WTC11 (cell line): ENCODE measurements around the gene ATP2A1. TPM values are rescaled to one million over a fixed set of nuclear protein-coding genes. Genes with fewer than 3 reads are reported as not detected.
A peak's percentile ranks its signal among the peaks of the same experiment; 100 is the strongest.

ENCODE experiments used
- ATAC-seq: fragments of 200-7000 bp; cut with Tn5 transposase; 2 replicates; pipeline ENCODE4 v1.10.0; 2021; ENCODE audit warnings: mild to moderate bottlenecking, moderate library complexity
- CTCF ChIA-PET: fragments of 300-600 bp; sonication (Branson Sonifier 250); formaldehyde crosslinking; loops from one replicate; lab custom pipeline; 2021; ENCODE audit warnings: antibody characterized with exemption; lab: Charles Lee
- POLR2A ChIA-PET: fragments of 350-600 bp; sonication (Branson Sonifier 250); formaldehyde crosslinking; loops from one replicate; lab custom pipeline; 2021; ENCODE audit warnings: antibody characterized with exemption; lab: Charles Lee
- DNase-seq: peaks from one replicate; pipeline ENCODE4 v3.0.0; 2021; ENCODE audit warnings: low spot score
- H3K27ac Mint-ChIP-seq: 2 replicates; pipeline ENCODE4 v1.8.0; 2021; ENCODE audit warnings: mixed read lengths
- H3K27me3 Mint-ChIP-seq: 2 replicates; pipeline ENCODE4 v1.8.0; 2021; ENCODE audit warnings: low read depth, mild to moderate bottlenecking, moderate library complexity, mixed read lengths
- H3K36me3 Mint-ChIP-seq: 2 replicates; pipeline ENCODE4 v1.8.0; 2021; ENCODE audit warnings: mixed read lengths
- H3K4me1 Mint-ChIP-seq: 2 replicates; pipeline ENCODE4 v1.8.0; 2022; ENCODE audit warnings: mixed read lengths
- H3K4me3 Mint-ChIP-seq: 2 replicates; pipeline ENCODE4 v1.8.0; 2021; ENCODE audit warnings: mild to moderate bottlenecking, moderate library complexity, mixed read lengths
- H3K9me3 Mint-ChIP-seq: 2 replicates; pipeline ENCODE4 v1.8.0; 2021; ENCODE audit warnings: mixed read lengths
- ESRRA ChIP-seq: sonication (generic); formaldehyde crosslinking; IDR thresholded peaks from 2 replicates; pipeline ENCODE4 v1.8.1; 2022; ENCODE audit warnings: mild to moderate bottlenecking, missing genetic modification reagents, borderline replicate concordance
- FOXP1 ChIP-seq: sonication (generic); formaldehyde crosslinking; IDR thresholded peaks from 2 replicates; pipeline ENCODE4 v1.8.0; 2022; ENCODE audit warnings: missing genetic modification reagents, mild to moderate bottlenecking, moderate library complexity, borderline replicate concordance
- HMGA2 ChIP-seq: fragments of 250-450 bp; sonication (Bioruptor Pico); IDR thresholded peaks from 2 replicates; pipeline ENCODE4 v1.4.0; 2021; ENCODE audit warnings: mild to moderate bottlenecking, moderate library complexity
- IRF2 ChIP-seq: sonication (generic); formaldehyde crosslinking; IDR thresholded peaks from 2 replicates; pipeline ENCODE4 v1.8.0; 2022; ENCODE audit warnings: low read depth, missing genetic modification reagents, borderline replicate concordance
- JAZF1 ChIP-seq: fragments of 250-450 bp; sonication (Bioruptor Pico); IDR thresholded peaks from 2 replicates; pipeline ENCODE4 v1.9.0; 2021; ENCODE audit warnings: moderate library complexity, mild to moderate bottlenecking, inconsistent platforms
- MYBL2 ChIP-seq: sonication (generic); formaldehyde crosslinking; IDR thresholded peaks from 2 replicates; pipeline ENCODE4 v1.8.1; 2023; ENCODE audit warnings: mild to moderate bottlenecking, moderate library complexity, missing genetic modification reagents
- ZNF232 ChIP-seq: sonication (generic); formaldehyde crosslinking; IDR thresholded peaks from 2 replicates; pipeline ENCODE4 v1.8.0; 2022; ENCODE audit warnings: mild to moderate bottlenecking, missing genetic modification reagents
- ZNF396 ChIP-seq: fragments of 250-450 bp; sonication (Bioruptor Pico); IDR thresholded peaks from 2 replicates; pipeline ENCODE4 v1.8.0; 2021; ENCODE audit warnings: mild to moderate bottlenecking, moderate library complexity, borderline replicate concordance
- total RNA-seq: library from RNA; stranded (reverse); gene quantifications from 3 replicates; pipeline ENCODE4 v1.2.3, GENCODE V29; 2021
- TF ChIP-seq, protein P1 (sequence below): sonication (generic); formaldehyde crosslinking; IDR thresholded peaks from 2 replicates; pipeline ENCODE4 v1.8.0; 2022; ENCODE audit warnings: mild to moderate bottlenecking, missing genetic modification reagents
- TF ChIP-seq, protein P2 (sequence below): fragments of 250-450 bp; sonication (Bioruptor Pico); IDR thresholded peaks from 2 replicates; pipeline ENCODE4 v1.9.0; 2021; ENCODE audit warnings: mild to moderate bottlenecking
- TF ChIP-seq, protein P3 (sequence below): sonication (generic); formaldehyde crosslinking; conservative IDR thresholded peaks from 2 replicates; pipeline ENCODE4 v1.8.1; 2022; ENCODE audit warnings: mild to moderate bottlenecking, missing genetic modification reagents
- TF ChIP-seq, protein P4 (sequence below): sonication (generic); formaldehyde crosslinking; IDR thresholded peaks from 2 replicates; pipeline ENCODE4 v1.8.1; 2022; ENCODE audit warnings: low read depth, missing genetic modification reagents, borderline replicate concordance

ATP2A1 gene
- total RNA-seq, 1 experiment from 2014 or later = 6.4 TPM

DNA sequence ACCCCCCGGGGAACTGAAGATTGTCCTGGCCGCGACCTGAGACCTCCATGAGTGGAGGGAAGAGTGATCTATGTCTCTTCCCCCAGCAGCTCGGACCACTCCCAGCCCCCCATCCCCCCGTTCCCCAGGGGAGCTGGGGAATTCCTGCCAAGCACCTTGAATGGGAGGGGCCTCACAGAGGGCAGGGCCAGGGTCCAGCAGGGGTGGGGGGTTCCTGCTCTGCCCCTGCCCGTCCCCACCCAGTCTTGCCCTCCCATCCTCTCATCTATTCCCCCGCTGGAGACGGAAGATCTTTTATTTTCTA is 41.6 kb upstream of the ATP2A1 start (continued):
- TF ChIP-seq IRF2 (CRISPR knock-in tag) = no peak
- TF ChIP-seq JAZF1 (CRISPR knock-in tag) = no peak
- no peak for TF ChIP-seq ZNF232 (CRISPR knock-in tag)

DNA sequence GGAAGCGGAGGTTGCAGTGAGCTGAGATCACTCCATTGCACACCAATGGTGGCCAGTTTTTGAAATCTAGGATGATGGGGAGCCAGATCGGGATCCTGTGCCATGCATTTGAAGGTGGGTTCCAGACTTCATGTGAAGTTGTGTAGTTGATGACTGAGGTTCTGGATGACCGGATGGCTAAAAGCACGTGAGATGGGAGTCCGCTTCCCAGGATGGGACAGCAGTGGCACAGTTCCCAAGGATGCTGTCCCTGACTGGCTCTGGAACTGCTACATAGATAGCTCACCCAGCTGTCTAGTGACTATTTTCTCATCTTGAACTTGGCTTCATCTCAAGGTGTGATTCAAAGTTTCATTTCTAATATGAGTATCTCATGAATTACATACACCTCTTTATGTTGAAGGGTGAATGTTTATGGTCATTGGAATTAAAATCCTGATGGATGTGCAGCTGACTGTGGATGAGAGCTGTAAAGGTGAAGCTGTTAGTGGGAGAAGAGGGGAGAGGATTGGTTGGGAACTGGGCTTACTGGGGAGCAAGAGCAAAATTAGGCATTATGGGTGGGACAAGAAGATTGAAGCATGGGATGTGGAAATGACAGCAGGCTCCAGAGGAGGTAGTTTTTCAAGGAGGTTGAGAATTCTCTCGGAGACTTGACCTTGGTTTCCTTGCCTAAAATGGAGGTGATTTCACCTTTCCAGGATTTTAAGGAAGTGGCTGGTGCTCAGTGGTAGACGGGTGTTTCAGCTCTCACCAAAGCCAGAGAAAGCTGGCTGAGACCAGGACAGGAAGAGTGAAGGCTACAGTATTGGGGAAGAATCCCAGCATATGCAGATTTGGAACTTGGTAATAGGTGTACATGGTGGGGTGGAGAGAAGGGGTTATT is 40.4 kb upstream of the ATP2A1 start:
- no peak for ATAC-seq
- no peaks in the 10 kb centered on the region for H3K4me1 Mint-ChIP-seq
- H3K4me3 Mint-ChIP-seq = no peak overlapping the region
- TF ChIP-seq ZNF396 (CRISPR knock-in tag) = no peak
- TF ChIP-seq, protein P1, sequence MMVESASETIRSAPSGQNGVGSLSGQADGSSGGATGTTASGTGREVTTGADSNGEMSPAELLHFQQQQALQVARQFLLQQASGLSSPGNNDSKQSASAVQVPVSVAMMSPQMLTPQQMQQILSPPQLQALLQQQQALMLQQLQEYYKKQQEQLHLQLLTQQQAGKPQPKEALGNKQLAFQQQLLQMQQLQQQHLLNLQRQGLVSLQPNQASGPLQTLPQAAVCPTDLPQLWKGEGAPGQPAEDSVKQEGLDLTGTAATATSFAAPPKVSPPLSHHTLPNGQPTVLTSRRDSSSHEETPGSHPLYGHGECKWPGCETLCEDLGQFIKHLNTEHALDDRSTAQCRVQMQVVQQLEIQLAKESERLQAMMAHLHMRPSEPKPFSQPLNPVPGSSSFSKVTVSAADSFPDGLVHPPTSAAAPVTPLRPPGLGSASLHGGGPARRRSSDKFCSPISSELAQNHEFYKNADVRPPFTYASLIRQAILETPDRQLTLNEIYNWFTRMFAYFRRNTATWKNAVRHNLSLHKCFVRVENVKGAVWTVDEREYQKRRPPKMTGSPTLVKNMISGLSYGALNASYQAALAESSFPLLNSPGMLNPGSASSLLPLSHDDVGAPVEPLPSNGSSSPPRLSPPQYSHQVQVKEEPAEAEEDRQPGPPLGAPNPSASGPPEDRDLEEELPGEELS = no peak
- no peak for TF ChIP-seq FOXP1 (CRISPR knock-in tag)
- TF ChIP-seq, protein P2, sequence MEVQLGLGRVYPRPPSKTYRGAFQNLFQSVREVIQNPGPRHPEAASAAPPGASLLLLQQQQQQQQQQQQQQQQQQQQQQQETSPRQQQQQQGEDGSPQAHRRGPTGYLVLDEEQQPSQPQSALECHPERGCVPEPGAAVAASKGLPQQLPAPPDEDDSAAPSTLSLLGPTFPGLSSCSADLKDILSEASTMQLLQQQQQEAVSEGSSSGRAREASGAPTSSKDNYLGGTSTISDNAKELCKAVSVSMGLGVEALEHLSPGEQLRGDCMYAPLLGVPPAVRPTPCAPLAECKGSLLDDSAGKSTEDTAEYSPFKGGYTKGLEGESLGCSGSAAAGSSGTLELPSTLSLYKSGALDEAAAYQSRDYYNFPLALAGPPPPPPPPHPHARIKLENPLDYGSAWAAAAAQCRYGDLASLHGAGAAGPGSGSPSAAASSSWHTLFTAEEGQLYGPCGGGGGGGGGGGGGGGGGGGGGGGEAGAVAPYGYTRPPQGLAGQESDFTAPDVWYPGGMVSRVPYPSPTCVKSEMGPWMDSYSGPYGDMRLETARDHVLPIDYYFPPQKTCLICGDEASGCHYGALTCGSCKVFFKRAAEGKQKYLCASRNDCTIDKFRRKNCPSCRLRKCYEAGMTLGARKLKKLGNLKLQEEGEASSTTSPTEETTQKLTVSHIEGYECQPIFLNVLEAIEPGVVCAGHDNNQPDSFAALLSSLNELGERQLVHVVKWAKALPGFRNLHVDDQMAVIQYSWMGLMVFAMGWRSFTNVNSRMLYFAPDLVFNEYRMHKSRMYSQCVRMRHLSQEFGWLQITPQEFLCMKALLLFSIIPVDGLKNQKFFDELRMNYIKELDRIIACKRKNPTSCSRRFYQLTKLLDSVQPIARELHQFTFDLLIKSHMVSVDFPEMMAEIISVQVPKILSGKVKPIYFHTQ (CRISPR knock-in tag) = no peak
- TF ChIP-seq, protein P3, sequence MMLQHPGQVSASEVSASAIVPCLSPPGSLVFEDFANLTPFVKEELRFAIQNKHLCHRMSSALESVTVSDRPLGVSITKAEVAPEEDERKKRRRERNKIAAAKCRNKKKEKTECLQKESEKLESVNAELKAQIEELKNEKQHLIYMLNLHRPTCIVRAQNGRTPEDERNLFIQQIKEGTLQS = no peak
- TF ChIP-seq MYBL2 (CRISPR knock-in tag) = no peak
- TF ChIP-seq ESRRA = no peak
- TF ChIP-seq, protein P4, sequence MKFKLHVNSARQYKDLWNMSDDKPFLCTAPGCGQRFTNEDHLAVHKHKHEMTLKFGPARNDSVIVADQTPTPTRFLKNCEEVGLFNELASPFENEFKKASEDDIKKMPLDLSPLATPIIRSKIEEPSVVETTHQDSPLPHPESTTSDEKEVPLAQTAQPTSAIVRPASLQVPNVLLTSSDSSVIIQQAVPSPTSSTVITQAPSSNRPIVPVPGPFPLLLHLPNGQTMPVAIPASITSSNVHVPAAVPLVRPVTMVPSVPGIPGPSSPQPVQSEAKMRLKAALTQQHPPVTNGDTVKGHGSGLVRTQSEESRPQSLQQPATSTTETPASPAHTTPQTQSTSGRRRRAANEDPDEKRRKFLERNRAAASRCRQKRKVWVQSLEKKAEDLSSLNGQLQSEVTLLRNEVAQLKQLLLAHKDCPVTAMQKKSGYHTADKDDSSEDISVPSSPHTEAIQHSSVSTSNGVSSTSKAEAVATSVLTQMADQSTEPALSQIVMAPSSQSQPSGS (CRISPR knock-in tag) = no peak
- H3K9me3 Mint-ChIP-seq = no peaks in the 10 kb centered on the region
- peaks cover 55% of the 10 kb centered on the region for H3K36me3 Mint-ChIP-seq
- POLR2A ChIA-PET = interaction anchor here (2.0 kb wide), 1 partner anchor 10 kb away, joined by 6 read pairs; no protein-coding TSS in a partner anchor
- no peaks in the 10 kb centered on the region for H3K27me3 Mint-ChIP-seq
- CTCF ChIA-PET = interaction anchor here (0.6 to 1.9 kb wide), 4 partner anchors 8 to 107 kb away, joined by 3 to 10 read pairs (median 3); partner anchors contain the start of gene TUFM
- DNase-seq = no peak
- peak overlapping the region; percentile 40 for H3K27ac Mint-ChIP-seq

DNA sequence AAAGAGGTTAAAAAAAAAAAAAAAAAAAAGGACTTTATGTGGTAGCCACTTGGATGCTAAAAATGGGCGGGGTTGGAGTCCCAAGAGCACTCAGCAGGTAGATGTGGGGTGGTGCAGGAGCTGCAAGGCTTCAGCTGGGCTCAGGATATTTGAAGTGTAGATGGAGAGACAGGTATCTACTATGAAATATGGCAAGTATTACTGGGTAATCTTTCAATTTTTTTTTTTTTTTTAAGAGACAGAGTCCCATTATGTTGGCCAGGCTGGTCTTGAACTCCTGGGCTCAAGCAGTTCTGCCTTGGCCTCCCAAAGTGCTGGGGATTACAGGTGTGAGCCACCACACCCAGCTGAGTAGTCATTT is 39.8 kb upstream of the ATP2A1 start:
- CTCF ChIA-PET = interaction anchor here (0.6 to 1.4 kb wide), 2 partner anchors 24 to 35 kb away, joined by 3 read pairs; no protein-coding TSS in a partner anchor
- H3K27ac Mint-ChIP-seq = no peak overlapping the region

More for the DNA sequence above, 39.8 kb upstream of the ATP2A1 start:
- no peak for TF ChIP-seq HMGA2
- ATAC-seq (no peak), DNase-seq (no peak)
- Mint-ChIP-seq H3K27me3 (no peaks in the 10 kb centered on the region), H3K36me3 (peaks cover 55% of the 10 kb centered on the region), H3K4me3 (no peak overlapping the region), H3K4me1 (no peaks in the 10 kb centered on the region), H3K9me3 (no peaks in the 10 kb centered on the region)
- POLR2A ChIA-PET = interaction anchor here (0.5 to 2.0 kb wide), 2 partner anchors 11 to 135 kb away, joined by 3 to 6 read pairs; no protein-coding TSS in a partner anchor
